NCI-H748 (cell line): ENCODE results near the gene ALPI.

ENCODE experiments used
- DNase-seq: peaks from one replicate; lab custom pipeline; 2025; ENCODE audit not compliant: unreplicated experiment; lab: John Stamatoyannopoulos, UW

ALPI gene

DNA sequence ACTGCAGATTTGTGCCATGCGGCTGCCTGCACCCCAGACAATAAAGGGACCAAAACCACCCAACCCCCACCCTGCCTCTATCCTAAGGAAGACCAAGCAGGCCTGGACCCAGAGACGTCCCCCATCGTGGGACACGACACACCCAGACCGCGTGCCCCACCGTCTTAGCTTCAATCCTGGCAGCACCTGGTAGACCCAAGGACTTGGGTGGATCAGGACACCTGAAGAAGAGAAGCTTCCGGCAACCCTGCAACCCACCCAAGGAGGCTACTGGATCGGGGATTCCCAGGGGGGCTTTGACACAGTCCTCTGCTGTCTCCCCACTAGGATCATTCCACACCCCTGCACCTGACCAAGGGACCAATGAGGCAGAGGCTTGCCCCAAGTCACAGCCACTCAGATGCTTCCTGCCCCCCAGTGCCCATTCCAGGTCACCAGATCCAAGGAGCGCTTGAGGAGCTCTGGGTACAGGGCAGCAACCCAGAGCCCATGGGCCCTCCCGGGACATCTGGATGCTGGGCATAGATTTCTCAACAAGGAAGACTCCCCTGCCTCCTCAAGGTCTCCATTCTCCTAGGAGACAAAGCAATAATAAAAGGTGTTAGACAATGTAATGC lies 3.6 kb downstream of the ALPI start:
- DNase-seq: no peak

- DNase-seq: no peak
Measured at GRCh38 chr2:232460171-232460570, 4.2 kb downstream of the ALPI start.

- DNase-seq: no peak
Measured at GRCh38 chr2:232463701-232464543, 8.0 kb downstream of the ALPI start.

- DNase-seq: no peak
Measured at GRCh38 chr2:232464544-232464885, 8.6 kb downstream of the ALPI start.

DNA sequence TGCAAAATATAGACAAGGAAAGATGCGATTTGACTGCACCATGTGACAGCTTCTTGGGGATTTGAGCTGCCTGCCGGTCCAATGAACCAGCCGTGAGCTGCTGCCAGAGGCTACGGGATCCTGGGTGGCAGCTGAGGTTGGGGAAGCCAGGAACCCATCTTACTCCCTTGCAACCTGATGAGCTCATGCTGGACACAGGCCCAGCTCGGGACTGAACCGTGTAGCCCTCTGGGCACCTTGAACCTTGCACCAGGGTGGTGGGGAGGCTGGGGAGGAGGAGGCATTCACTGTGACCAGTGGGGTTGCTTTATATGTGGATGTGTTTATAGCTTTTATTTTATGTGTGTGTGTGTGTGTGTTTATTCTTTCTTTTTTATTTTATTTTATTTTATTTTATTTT lies 9.1 kb downstream of the ALPI start:
- DNase-seq: no peak

DNA sequence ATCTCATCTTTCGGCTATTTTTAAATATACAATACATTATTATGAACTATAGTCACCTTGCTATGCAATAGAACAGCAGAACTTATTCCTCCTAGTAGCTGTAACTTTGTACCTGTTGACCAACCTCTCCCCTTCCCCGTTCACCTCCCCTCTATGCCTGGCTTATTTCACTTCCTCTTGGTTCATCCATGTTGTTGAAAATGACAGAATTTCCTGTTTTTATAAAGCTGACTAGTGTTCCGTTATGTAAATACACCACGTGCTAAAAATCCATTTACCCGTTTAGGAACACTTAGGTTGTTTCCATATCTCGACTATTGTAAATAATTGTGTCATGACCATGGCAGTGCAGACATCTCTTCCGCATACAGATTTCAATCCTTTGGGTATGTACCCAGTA lies 10.3 kb downstream of the ALPI start:
- no peak for DNase-seq

DNA sequence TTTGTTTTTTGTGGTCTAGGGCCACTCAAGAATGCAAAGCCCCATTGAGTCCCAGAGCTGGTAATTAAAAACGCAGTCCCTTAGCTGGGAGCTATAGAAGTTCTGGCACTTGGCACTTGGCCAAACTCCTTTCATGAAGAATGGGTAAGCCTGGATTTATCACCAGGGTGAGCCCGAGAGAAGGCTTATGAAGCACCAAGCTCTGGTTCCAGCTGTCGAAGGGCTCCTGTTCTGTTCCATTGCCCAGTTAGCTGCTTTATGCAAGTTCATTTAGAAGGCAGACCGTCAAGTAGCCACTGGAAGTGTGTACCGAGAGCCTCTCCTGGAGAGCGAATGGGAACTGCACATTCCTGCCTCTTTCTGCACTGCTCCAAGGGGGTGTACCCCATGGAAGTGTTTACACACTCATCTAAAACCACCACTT lies 17.5 kb downstream of the ALPI start:
- peak; percentile 83 for DNase-seq

- DNase-seq: no peak
Measured at GRCh38 chr2:232476045-232476444, 20.1 kb downstream of the ALPI start.

- DNase-seq: no peak
Measured at GRCh38 chr2:232476791-232477190, 20.8 kb downstream of the ALPI start.

DNA sequence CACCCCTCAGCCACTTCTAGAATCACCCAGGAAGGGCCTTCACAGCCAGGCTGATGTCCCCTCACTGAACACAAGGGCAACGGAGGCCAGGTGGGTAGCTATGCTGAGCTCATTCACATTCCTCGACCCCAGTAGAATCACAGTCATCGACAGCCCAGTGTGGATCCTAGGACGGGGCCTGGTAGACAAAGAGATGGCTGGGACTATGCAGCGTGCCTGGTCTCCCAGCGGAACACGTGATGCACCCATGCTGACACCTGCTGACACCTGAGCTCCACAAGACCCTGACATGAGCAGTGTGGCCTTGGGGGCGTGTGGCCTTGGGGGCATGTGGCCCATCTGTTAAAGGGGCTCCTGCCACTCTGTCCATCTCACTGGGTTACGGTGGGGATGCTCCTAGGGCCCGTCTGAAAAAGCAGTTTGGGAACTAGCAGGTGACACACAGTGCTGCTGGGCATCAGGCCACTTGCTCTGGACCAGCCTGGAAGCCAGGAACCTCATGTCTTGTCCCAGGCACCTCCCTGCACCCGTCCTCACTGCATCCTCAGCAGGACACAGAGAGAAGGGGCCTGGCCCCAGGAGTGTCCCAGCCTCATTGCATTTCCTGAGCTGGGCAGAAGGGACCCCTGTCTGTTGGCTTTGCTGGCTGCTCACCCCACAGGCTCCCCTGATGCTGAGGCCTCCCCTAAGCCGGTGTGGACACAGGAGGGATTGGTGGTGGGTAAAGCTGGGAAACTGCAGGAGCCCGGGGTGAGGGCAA lies 22.0 kb downstream of the ALPI start:
- no peak for DNase-seq

GRCh38 chr2:232478571-232479340 lies 22.8 kb downstream of the ALPI start:
- no peak for DNase-seq

GRCh38 chr2:232479341-232480200 lies 23.6 kb downstream of the ALPI start:
- DNase-seq: no peak

DNA sequence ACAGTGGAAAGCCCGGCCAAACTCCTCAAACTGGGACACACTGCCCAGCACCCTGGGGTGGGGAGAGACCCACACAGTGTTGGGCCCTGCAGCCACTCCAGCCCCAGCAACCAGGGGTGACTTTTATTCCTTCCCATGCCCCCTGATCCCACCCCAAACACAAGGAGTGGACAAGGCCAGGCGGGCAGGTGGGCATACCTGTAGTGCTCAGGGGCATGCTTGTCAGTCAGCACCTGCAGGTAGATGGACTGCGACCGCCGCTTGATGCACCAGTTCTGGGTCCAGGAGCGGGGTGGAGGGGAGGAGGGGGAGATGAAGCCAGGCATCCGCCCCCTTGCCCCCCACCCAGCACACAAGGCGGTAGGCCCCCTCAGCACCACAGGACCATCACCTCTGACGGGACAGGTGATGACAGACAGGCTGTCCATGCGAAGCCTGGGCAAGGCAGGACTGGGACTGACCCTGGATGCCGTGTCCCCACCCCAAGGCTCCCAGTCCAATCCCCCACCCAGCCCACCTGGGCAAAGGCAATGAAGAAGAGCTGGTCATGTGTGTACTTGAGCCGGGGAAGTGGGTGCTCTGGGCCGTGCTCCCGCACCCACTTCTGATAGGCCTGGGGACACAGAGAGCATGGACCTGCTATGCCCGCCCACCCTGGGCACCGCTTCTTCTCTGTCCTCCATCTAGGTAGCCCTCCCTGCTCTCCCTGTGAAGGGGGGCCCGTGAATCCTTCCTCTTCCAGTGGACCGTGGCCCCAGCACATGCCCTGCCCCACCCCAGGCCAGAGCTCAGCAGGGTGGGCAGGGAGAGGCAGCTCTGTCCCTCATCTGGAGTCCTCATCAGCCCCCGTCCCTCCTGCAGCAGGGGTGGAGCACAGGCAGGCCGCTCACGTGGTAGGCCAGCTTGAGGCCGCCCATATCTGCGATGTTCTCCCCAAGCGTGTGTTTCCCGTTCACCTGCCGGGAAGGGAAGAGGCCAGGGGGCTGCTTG lies 24.5 kb downstream of the ALPI start:
- no peak for DNase-seq

GRCh38 chr2:232481322-232482140 lies 25.6 kb downstream of the ALPI start:
- no peak for DNase-seq

DNA sequence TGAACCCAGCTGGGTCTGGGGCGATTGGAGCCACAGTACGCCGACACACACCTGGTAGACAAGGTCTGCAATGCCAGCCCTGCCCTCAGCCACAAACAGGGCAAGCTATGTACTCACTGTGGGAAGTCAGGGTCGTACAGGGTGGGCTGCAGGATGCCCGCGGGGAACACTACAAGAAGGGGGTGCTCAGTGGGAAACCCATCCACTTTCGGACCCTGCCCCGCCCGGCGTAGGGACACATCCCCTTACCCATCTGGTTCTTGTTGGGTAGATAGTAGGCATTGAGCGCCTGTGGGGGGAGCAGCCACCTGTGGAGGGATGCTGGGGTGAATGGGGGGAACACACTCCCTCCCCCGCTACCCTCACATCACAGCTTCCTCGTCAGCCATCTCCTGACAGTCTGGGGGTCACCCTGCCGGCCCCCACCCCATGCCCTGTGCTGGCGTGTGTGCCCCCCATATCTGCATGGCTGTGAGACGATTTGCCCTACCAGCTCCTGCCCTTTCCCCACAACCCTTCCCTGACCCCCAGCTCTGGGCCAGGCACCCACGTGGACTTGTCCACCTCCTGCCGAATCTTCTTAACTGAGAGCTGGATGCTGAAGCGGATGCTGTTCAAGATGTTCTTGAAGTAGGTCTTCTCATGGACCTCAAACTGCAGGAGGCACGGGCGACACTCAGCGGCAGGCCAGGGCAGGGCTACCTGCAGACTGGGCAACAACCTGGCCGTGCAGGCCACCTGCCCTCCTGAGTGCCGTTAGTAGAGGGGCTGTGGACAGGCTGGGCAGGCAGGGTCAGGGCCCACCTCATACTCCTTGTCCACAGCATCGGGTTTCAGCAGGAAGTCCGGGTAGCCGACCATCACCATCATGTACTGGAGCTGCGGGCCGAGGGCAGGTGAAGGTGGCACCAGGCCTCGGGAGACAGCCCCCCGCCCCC lies 26.6 kb downstream of the ALPI start:
- DNase-seq: no peak

DNA sequence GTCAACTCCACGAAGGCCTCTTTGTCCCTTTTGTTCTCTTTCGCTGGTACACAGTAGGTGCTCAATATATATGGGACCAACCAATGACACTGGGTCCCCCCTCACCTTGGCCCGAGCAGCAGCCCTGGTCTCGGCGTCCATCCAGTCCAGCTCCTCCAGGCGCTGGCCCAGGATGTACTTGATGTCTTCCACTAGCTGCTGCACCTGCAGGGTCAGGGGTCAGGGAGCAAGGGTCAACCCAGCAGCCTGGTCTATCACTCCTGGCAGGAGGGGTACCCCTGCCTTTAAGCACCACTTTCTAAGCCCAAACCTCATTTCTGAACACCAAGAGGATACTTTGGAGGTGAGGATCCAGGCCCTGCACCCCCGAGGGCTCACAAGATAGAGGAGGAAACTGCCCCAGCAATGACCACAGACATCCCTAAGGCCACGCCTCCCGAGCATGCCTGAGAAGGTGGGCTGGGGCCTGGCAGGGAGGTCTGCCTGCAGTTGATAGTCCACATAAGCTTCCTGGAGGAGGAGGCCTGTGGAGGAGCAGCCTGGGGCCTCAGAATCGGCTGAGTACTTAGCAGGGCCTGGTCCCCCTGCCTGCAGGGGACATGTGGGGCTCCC lies 27.5 kb downstream of the ALPI start:
- DNase-seq: no peak
